AG09319 (cell line): ENCODE measurements around the gene PTPRT.

Experiments
- DNase-seq: peaks from one replicate; pipeline ENCODE4 v3.0.0-alpha.2; 2010; ENCODE audit warnings: low read depth; ENCODE audit errors: extremely low read depth
- CTCF ChIP-seq: IDR thresholded peaks from 2 replicates; pipeline ENCODE4 v1.5.1; 2011; ENCODE audit warnings: low read depth, mild to moderate bottlenecking, inconsistent platforms, low read length, moderate library complexity

PTPRT gene

GRCh38 chr20:42988319-42988718, 201.4 kb downstream of the PTPRT start:
- no peak for DNase-seq
- TF ChIP-seq CTCF = no peak

- TF ChIP-seq CTCF = no peak
- no peak for DNase-seq
Observed at GRCh38 chr20:42987376-42988114, 202.2 kb downstream of the PTPRT start.

- DNase-seq = no peak
- TF ChIP-seq CTCF = no peak
Observed at GRCh38 chr20:42986143-42986773, 203.4 kb downstream of the PTPRT start.

- no peak for DNase-seq
- no peak for TF ChIP-seq CTCF
Observed at GRCh38 chr20:42985628-42986027, 204.1 kb downstream of the PTPRT start.

GRCh38 chr20:42982218-42982617, 207.5 kb downstream of the PTPRT start:
- DNase-seq = no peak
- no peak for TF ChIP-seq CTCF

- no peak for DNase-seq
- no peak for TF ChIP-seq CTCF
Observed at GRCh38 chr20:42981253-42981652, 208.5 kb downstream of the PTPRT start.

GRCh38 chr20:42979720-42980119, 210.0 kb downstream of the PTPRT start:
- TF ChIP-seq CTCF = no peak
- DNase-seq = no peak
